GM21447 (cell line): ENCODE measurements around the gene NR2F2.

Experiments used
- ATAC-seq: cut with Tn5 transposase; IDR thresholded peaks from one replicate; pipeline ENCODE4 v1.9.1; 2021; ENCODE audit not compliant: unreplicated experiment

The NR2F2 gene

DNA sequence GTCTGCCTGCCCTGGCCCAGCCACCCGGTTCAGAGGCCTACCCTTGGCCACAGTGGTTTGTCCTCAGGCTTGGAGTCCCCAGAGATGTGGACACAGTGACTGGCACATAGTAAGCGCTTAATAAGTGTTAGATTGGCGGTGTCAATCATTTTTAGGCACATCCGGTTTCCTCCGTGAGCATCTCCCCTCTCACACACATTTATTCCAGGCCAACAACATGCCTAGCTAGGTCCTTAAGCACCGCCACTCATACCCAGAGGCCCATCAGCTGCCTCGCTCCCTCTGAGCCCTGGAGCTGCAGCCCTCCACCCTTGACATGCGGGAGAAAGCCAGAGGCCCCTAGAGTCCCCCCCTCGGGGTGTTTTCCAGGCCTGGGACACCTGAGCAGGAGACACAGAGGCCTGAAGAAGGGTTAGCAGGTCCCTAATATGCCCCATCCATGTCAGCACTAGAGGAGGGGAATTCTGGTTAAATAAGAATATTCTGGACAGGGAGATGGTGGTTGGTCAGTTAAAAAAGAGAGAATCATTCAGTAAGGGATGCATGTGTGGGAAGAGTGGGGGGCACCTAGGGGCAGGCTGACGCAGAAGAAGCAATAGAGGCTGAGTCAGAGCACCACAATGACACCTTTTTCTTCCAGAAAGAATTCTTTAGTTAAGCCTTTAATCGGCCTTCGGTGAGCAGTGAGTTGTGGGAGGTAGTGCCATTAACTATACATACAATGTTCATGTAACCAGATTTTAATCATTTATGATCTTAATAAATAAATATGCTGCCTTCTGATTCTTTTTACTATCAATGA, 22.3 kb downstream of the NR2F2 start:
- ATAC-seq = no peak

DNA sequence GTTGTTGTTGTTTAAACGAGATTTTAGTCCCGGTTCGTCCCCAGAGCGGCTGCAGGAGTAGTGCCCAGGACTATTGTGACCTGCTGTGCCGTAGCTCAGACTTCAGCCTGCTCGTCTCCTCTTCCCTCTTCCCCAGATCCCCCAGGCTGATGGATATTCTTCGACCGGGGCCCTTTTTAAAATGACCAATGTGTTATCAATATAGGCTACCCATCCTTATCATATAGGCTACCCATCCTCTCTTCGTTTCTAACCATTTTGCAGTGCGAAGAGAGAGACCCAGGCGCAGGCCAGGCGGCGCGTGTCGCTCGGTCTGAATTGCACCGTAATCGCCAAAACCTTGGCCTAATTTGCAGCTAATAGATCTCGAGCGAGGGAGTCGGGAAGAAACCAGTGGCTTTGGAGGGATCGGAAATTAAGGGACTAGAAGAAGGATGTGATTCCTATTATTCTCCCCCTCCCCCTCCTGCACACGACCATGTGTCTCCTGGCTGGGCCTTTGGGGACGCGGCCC, 23.0 kb downstream of the NR2F2 start:
- no peak for ATAC-seq

DNA sequence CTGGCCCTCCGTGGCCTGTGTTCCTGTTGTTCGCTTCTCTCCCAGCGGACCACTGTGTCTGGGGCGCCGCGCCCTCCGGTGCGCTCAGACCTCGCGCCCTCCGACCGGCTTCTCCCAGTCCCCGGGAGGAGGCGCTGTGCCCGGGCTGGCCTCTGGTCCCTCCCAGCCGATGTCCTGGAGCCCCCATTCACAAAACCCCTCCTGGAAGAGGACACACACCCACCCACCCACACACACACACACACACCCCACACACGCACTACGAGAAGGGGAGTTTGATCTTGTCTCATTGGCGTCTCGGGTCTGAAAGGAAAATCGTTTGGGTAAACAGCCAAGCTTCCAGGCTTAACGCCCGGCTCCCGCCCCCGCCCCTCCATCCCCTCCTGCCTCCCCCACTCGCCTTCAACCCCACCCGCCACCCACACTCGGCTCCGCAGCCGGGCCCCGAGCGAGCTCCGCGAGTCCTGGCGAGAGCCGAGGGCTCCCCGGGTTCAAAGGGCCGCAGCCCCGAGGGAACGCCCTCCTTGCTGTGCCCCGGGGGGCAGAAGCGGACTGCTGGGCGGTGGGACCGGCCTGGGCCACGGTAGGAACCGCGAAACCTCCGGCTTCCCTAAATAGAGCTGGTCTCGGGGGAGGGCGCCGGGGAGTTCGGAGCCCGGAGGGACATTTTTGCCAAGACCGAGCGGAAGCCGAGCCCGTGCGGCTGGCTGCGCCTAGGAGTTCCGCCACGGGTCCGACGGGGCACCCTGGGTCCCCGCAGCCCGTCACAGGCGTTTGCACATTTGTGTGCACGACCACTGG, 23.6 kb downstream of the NR2F2 start:
- ATAC-seq = no peak

DNA sequence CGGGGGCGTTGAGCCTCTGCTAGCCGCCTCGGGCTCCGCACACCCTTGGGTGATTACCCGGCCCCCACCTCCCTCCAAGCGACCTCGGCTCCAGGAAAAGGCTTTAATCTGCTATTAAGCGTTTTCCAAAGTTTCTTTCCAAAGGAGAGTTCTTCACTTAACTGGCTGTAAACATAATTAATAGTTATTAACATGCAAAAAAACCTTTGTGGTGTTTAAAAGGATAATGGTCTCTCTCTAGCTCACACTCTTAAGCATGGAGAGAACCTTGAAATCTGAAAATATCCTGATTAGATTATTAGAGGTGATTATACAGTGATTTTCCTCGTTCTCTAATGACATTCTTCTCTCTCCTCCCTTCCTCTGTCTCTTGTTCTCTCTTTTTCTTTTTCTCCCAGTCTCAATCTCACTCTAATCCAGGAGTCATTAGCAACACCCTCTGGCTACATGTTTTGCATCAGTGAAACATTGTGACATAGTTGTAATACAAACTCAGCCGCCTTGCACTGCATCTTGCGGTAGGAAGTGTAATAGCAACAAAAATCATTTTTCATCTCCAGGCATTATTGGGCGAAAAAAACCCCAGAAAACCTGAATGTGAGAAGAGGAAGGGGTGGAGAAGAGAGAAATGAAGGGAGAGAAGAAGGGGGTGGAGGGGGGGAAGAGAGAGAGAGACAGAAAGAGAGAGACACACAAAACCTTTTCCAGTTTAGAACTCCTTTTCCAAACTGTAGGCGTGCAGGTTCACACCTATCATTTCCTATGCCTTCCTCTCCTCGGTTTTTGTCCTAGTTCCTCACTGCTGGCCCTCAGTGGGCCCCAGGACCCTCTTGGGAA, 24.4 kb downstream of the NR2F2 start:
- no peak for ATAC-seq

DNA sequence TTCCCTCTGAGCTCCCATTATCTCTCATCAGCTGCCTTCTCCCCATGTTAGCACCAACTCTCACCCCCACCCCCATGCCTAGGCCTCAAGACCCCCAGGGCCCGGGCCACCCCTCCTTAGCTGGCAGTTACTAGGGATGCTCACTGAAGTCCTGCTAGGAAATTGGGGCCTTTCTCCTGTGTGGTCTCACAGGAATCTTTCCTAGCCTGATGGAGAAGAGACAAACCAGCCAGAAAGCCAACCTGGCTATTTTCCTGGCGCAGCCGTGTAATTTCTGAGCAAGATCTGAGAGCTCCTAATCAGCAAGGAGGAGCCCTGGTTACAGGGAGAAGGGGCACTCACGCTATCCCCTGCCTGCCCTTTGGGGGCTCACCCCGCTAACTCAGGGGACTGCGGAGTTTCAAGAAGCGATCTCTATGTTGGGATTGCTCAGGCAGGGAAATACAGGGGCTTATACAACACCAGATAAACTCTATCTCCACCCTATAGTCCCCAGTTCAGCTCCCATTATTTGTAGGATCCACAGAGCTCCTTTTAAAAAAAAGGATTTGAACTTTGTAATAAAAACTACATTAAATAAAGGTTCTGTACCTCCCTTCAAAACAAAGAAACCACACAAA, 25.2 kb downstream of the NR2F2 start:
- ATAC-seq = no peak

DNA sequence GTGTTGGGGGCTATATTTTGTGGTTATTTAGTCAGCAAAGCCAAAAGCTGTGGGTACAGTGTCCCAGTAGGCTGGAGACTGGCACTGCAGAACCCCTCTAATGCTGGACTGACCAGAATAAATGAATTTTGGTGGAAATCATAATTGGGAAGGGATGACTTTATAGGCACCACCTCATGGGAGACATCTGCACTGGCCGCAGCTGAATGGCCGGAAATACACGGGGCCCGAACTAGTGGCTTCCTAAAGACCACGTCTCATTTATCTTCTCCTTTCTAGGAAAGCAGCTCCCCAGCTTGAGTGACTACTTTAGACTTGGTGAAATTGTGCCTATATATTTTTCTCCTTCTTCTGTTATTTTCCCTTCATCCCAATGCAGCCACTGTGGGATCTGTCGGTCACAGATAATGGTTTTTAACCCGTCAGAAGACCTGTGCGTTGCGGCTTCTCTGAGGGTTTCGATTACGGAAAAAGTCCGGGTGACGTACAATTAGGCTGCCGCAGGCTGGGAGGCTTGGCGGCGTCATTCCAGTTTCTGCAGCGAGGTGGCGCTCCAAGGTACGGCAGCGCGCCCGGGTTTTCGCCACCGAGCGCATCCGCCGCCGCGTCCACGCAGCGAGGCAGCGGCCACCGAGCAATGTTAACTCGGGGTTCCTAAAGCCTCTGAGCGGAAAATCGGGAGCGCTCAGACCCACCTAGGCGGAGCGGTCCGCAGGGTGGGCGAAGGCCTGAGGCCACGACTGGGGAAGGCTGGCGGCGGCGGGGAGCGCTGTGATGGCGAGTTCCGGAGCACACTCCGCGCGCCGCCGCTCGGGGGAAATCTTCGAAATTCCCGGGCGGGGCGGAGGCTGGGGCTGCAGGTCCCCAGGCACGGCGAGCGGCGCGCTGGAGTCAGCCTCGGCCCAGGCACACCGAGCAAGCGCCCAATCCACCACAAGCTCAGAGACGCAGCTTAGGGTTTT, 26.3 kb downstream of the NR2F2 start:
- ATAC-seq = peak; percentile 81

DNA sequence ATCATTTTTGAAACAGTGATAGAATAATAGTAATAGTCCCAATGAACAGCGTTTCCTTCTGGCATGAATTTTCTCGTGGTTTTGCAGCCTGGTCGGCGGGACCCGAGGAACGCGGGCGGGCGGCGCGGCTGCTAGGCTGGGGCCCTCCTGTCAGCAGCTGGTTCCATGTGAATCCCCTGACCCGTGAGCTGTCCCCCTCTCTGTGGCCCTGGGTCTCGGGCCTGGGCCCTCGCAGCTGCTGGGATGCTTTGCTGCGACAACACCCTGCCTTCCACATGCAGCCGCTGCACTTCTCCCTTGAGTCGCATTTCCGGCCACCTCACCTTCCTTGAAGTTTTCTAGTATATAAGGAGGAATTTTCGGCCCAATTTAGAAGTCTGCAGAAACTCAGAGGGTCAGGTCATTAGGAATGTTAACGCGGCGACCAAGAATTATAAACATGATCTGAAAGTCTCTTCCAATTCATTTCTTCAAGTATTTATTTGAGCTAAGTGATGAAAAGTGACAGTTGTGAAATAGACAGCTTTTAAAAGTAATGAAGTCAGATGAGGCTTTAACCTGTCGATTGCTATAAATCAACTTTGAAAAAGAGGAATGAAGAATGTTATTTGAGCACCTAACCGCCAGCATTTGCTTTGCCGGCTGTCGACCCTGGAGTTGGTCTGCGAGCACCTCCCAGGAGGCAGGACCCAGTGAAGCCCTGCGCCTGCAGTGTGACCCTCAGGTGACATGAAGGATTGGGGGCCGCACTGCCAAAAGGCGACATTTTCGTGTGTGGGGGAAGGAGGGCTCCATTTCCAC, 27.7 kb downstream of the NR2F2 start:
- no peak for ATAC-seq

DNA sequence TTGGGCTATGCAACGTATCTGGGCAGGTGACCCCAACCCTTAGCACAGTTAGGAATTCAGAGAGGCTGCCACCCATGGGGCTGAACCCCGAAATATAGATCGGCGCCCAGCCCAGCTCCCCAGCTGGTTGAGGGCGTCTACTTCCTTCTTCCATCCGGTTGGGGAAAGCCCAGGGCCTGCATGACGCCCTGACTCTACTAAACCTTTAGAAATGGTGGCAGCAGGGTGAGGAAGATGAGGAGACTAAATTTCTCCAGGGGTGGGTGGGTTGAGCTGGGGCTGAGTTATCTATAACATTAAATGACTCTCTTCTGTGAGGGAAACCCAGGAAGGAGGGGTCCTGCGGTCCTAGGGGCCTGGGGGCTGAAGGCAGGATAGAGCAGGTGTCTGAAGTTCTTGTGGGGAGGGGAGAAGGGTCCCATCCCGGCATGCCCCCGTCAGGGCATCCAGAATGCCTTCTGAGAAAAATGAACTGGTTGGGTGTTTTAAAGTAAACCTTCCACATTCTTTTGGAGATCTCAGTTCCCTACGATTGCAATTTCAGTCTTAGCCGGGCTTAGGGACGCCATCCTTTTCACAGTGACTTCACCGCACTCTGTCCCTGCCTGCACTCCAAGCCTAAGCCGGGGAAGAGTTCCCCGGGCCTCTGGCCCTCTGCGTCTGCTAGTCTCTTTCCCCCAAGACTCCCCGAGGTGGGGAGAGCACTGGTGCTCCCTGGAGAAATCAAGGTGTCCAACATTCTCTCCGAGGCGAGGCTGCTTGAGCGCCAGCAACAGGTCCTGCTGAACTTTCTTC, 28.5 kb downstream of the NR2F2 start:
- no peak for ATAC-seq

DNA sequence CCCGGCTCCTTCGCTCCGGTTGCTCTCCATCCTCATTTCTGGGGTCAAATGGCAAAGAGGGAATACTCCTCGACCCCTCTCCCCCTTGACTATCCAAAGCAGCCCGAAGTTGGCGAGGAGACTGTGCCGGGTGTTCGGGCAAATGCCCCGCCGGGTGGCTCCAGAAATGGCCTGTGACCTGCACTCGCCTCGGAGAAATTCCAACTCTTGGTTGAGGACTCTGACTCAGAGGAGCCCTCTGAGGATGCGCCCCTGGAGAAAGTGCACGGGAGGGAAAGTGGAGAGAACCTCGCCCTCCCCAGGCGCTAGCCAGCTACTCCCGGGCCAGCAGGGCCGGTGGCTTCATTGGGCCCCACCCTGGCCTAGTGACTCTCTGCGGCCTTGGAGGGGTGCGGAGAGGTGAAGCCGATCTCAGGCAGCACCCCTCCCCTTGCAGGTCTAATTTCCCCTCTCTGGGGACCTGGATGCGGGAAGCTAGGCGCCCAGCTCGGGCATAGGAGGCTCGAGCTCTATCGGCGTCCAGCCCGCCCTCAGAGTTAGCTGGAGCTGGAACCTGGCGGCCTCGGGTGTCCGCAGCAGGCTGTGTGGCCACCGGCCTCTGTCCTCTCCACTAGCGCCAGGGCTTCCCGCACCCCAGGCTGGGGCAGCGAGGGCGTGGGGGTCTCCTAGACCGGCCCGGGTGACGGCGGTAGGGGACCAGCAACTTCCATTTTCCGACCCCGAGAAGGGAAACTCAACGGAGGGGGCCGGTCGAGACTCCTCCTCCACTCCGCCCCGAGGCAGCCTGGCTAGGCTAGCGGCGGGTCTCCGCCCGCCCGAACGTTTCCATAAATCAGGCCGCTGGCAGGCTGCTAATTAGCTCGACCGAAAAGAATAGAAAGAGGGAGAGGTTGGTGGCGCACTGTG, 29.4 kb downstream of the NR2F2 start:
- ATAC-seq = no peak

DNA sequence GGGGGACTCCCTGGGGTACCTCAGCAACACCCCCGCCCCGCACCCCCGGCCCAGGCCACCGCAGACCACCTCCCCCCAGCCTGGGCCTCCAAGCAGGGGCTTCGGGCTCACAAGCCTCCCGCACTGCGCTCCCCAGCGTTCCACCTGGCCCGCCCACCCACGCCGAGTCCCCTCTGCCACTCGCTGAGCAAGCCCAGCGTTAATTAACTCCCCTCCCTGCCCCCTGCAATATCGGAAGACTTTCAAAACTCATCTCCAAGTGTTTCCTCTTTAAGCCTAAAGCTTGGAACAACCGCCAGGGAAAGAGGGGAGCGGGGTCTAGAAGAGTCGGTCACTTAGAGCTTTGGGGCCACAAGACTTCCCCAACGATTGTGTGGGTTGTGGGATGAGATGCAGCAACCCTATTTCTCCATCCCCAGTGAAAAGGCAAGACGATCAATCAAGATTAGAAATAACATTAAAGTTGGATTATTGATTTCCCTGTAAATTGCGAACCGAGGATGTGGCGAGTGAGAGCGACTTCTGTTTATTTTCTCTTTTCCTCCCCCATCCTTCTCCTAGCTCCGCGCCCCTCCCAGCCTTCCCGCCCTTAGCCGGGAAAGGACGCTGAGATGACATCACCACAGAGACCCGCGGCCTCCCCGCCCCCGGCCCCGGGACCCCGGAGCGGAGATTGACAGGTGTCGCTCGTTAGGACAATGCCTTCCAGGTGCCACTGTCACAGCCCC, 30.2 kb downstream of the NR2F2 start:
- no peak for ATAC-seq

DNA sequence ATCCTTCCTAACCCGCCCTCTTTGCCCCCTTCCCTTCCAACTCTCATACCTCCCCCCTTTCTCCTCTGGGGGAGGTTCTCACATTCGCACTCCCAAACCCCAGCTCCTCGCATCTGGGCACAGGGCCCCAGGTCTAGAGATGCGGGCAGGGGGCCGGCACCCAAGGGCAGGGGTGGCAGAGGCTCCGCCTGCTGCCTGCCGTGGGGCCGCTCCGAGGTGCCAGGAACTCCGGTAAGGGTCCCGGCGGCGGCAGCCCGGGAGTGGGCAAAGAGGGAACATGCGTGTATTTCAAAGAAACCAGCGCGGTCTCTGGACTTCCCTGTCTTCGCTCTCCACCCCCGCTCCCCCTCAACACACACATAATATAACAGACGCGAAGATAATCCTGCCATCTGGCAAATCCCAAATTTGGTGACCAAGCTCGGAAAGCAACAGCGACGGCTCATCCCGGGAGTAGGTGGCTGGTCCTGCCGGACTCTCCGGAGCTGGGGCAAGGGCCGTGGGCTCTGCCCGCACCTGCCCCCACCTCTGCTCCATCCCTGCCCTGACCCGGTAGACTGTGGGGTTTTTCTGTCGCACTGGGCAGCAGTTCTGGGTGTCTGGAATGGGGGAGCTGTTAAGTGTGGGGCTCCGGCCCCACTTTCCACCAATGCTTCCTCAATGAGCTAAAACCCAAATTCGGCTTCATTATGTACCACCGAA, 31.0 kb downstream of the NR2F2 start:
- ATAC-seq = no peak

DNA sequence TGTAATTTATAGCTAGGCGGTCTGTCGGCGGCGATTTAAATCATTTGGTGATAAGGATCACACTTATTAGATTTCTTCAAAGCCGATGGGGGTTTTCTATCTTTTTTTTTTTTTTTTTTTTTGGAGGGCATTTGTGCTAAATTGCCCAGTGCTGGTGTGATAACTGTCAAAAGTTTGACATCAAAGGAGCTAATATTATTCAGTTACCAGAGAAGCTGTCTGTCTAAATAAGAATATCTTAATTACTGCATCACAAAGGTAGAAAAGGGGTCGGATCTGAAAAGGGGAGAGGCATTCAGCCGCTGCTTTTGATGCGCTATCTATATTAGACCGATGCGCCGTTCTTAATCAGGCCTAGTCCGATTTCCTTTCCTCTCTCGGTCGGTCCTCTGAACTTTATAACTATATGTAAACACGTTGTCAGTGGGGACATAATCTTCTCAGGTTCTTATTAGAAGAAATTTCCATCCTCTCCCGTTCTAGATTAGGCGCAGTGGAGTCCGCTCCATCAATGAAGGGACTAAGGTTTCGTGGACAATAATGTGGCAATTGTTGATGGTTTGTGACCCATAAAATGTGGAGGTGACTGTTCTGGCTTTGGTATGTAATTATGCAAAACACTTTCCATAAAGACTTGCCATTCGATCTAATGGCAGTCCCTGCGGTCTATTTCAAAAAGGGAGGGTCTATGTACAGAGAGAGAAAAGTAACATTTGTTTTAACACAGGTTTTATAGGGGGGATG, 31.7 kb downstream of the NR2F2 start:
- no peak for ATAC-seq

DNA sequence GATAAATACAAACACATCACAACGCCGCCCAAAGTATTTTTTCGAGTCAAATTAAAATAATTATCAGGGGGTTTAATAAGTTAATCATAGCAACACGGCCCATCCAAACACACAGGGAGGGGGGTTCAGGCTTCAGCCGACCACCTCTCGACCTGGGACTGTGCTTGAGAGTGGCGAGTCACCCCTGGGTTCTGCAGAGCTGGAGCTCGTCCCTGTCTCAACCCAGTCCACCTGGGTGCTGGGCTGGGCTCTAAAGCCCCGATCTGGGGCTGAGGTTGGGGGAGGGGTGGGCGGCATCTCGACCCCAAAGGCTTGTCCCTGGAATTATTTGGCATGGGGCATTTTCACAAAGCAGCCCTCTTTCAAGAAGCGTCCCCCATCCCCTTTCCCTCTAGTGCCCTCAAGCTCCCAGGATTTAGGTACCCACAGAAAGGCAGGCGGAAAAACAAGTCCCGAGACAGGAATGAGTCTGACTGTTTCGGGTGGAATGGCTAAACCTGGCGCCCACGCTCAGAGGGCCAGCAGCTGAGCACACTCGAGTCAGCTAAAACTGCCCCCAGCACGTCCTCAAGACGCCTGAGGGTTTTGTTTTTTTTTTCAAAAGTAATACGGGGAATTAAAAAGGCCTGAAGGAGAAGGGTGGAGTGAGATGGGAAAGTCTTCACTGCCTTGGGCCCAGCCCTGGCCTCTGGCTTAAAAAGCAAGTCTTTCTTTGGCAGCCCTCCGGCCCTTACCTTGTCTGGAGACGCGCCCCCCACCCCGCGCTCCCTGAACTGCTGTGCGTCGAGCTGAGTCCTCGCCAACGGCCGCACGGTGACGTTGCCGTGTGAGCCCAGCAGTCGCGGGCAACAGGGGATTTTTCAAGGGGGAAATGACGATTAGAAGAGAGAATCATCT, 32.5 kb downstream of the NR2F2 start:
- no peak for ATAC-seq

DNA sequence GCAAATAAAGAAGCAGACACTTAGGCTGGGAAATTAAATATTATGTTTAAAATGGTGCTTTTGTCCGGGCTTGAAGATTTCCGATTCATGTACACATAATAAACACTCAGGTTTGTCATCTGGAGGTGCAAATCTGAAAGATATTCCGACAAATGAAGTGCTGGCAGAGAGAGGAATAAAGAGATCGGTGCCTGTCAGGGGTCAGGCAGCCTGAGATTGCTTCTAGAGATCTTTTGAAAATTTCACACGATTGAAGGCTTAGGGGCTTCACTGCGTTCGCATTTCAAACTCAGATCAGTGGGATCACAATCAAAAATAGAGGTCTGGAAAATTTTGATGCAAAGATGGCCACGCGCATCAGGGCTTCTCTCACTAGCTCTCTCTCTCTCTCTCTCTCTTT, 33.2 kb downstream of the NR2F2 start:
- no peak for ATAC-seq
